ENCODE results near the gene SLN. TPM values are rescaled to one million over a fixed set of nuclear protein-coding genes. Genes with fewer than 3 reads are reported as not detected.

Gene SLN
- total RNA-seq, 1 donor = not detected

DNA sequence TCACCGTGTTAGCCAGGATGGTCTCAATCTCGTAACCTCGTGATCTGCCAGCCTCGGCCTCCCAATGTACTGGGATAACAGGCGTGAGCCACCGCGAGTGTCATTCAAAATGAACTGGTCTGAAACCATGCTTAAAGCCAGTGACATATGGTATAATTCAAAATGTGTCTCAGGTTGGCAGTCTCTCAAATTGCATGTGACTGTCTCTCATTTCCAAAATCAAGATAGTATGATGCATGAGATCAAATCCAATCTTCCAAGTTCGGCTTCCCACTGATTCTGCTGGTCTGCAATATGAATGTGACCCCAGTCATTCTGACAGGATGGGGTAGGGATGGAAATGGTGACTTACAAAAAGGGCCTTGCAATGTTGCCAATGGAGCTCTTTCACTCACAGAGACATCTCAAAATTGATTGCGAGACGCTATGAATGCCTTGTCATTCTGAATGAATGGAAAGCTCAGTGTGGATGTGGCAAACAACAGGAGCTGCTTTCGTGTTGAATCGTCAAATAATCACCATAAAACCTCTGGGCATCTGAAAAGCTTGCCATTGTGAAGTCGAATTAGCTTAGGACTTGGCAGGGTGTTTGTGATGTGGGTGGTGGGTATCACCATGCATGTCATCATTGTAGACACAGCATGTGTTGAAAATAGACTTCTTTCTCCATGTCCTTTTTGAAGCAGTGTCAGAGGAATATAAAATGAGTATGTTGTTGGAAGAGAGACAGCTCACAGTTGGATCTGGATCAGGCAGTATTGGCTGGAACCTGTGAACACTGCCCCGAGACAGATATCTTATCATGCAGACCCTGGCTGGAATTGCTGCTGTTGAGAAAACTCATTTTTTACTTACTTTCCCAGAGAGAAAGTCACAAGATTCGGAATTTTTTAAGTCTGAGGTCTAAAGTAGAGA is 12.2 kb downstream of the SLN start:
- no peak for DNase-seq (ENCODE audit: low read depth)
- H3K4me3 ChIP-seq (ENCODE audit: low read depth, low read length) = no peak overlapping the region
- no peak for TF ChIP-seq CTCF (IDR thresholded peaks at IDR 0.05; ENCODE audit: insufficient read depth, low read depth, low read length)

GRCh38 chr11:107697291-107697690 is 14.6 kb downstream of the SLN start:
- no peak for DNase-seq (ENCODE audit: low read depth)
- H3K4me3 ChIP-seq (ENCODE audit: low read depth, low read length) = no peak overlapping the region
- no peak for TF ChIP-seq CTCF (IDR thresholded peaks at IDR 0.05; ENCODE audit: insufficient read depth, low read depth, low read length)

- H3K4me3 ChIP-seq (ENCODE audit: low read depth, low read length) = no peak overlapping the region
- TF ChIP-seq CTCF (IDR thresholded peaks at IDR 0.05; ENCODE audit: insufficient read depth, low read depth, low read length) = no peak
- peak; percentile 95 for DNase-seq (ENCODE audit: low read depth)
These were observed 15.7 kb downstream of the SLN start for GRCh38 chr11:107696140-107696539.

DNA sequence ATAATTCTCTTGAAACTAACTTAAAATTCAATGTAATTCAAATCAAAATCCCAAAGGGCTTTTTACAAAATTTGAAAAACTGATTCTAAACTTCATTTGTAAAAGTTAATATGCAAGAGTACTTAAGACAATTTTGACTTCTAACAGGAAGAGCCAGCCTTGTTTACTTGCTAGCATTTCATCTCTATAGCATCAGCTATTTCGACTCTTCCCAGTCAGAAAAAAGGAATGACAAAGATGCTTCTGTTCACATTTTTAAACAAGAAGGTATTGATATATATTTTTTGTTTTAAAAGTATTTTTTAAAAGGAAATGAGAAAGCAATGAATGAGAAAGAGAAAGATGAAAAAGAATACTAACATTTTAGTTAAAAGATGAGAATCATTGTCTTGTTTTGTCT is 16.4 kb downstream of the SLN start:
- no peak for TF ChIP-seq CTCF (IDR thresholded peaks at IDR 0.05; ENCODE audit: insufficient read depth, low read depth, low read length)
- DNase-seq (ENCODE audit: low read depth) = peak; percentile 22
- H3K4me3 ChIP-seq (ENCODE audit: low read depth, low read length) = no peak overlapping the region

- TF ChIP-seq CTCF (IDR thresholded peaks at IDR 0.05; ENCODE audit: insufficient read depth, low read depth, low read length) = no peak
- H3K4me3 ChIP-seq (ENCODE audit: low read depth, low read length) = no peak overlapping the region
- DNase-seq (ENCODE audit: low read depth) = peak; percentile 82
These were observed 20.7 kb downstream of the SLN start for GRCh38 chr11:107691000-107691750.

DNA sequence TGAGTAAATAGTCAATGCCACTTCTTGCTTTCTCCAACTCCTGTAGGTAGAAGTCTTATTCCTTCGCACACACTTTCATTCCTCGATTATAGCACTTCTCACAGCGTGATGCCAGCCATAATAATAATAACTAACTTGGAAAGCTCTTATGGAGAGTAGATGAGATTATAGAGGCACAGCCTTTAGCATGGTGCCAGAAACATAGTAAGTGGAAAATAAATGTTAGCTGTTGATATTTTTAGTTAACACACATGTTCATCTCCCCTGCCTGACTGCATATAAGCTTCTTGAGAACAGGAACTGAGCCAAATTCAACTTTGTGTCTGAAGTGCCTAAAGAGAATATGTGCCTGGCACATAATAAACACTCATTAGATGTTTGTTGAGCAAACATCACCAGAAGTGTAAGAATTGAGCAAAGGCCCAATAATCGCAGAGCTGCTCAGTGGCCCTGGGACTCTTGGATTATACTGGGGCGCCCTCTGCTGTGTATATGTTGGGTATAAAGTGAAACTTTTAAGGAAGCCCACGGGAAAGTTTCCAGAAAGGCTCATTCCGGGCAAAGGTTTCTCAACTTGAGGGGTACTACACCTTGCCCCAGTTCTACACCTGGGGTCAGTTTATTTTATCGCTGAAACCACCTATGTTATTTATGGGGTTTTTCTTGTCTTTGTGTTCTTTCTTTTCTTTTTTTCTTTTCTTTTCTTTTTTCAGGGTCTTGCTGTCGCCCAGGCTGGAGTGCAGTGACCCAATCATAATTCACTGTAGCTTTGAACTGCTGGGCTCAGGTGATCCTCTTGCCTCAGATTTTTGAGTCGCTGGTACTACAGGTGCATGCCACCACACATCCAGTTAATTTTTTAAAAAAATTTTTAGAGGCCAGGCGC is 22.3 kb downstream of the SLN start:
- peak; percentile 72 for TF ChIP-seq CTCF (IDR thresholded peaks at IDR 0.05; ENCODE audit: insufficient read depth, low read depth, low read length)
- peak; percentile 74 for DNase-seq (ENCODE audit: low read depth)
- no peak overlapping the region for H3K4me3 ChIP-seq (ENCODE audit: low read depth, low read length)
